Left ventricle myocardium inferior (tissue), 1 donor: Measurements from ENCODE around the gene NTM. TPM values are rescaled to one million over a fixed set of nuclear protein-coding genes. Genes with fewer than 3 reads are reported as not detected.

Experiments used
- DNase-seq: peaks from one replicate; pipeline ENCODE4 v3.0.0-alpha.2; 2020
- H3K27ac ChIP-seq: fragments of 200-600 bp; replicated peaks from 2 replicates; pipeline ENCODE4 v1.8.0; 2021
- H3K27me3 ChIP-seq: fragments of 200-600 bp; 2 replicates; pipeline ENCODE4 v1.8.0; 2021; ENCODE audit warnings: low read depth
- H3K36me3 ChIP-seq: fragments of 200-600 bp; 2 replicates; pipeline ENCODE4 v1.8.0; 2021
- H3K4me1 ChIP-seq: fragments of 200-600 bp; 2 replicates; pipeline ENCODE4 v1.8.0; 2021
- H3K4me3 ChIP-seq: fragments of 200-600 bp; 2 replicates; pipeline ENCODE4 v1.8.0; 2021; ENCODE audit warnings: mild to moderate bottlenecking, moderate library complexity
- H3K9me3 ChIP-seq: fragments of 200-600 bp; replicated peaks from 2 replicates; pipeline ENCODE4 v1.8.0; 2021
- CTCF ChIP-seq: fragments of 200-600 bp; IDR thresholded peaks from 2 replicates; pipeline ENCODE4 v1.8.0; 2021; ENCODE audit warnings: antibody characterized with exemption, mild to moderate bottlenecking, borderline replicate concordance
- intact Hi-C: fragments of 100-400 bp; cut with micrococcal nuclease; formaldehyde crosslinking; loops from one replicate; pipeline ENCODE4 v1.11.0; 2022
- total RNA-seq: library from RNA; stranded (reverse); fragmentation: NEBNext Ultra II Directional; extraction: Animal tissue kit (Norgen Biotek cat#: 25700); gene quantifications from one replicate; pipeline ENCODE4 v1.2.1, GENCODE V29; 2021
- donor health status: DM: no; HTN: yes; CAD: no; lungs with severe emphysema.

The NTM gene
- total RNA-seq, 1 donor from 2014 or later: 1.0 TPM

GRCh38 chr11:132260636-132261035 is 890.2 kb downstream of the NTM start:
- no peaks in the 10 kb centered on the region for H3K4me1 ChIP-seq
- intact Hi-C loops: no loop called here
- no peaks in the 10 kb centered on the region for H3K9me3 ChIP-seq
- no peak for TF ChIP-seq CTCF
- H3K36me3 ChIP-seq: no peaks in the 10 kb centered on the region
- no peak overlapping the region for H3K4me3 ChIP-seq
- DNase-seq: no peak
- H3K27ac ChIP-seq: no peak overlapping the region
- H3K27me3 ChIP-seq: peaks cover 4% of the 10 kb centered on the region

GRCh38 chr11:132263241-132263640 is 892.8 kb downstream of the NTM start:
- no peaks in the 10 kb centered on the region for H3K9me3 ChIP-seq
- H3K27ac ChIP-seq: no peak overlapping the region
- no peak for TF ChIP-seq CTCF
- no peak for DNase-seq
- H3K36me3 ChIP-seq: no peaks in the 10 kb centered on the region
- H3K4me3 ChIP-seq: no peak overlapping the region
- intact Hi-C loops: no loop called here
- H3K27me3 ChIP-seq: no peaks in the 10 kb centered on the region
- H3K4me1 ChIP-seq: no peaks in the 10 kb centered on the region

- no peaks in the 10 kb centered on the region for H3K4me1 ChIP-seq
- H3K27ac ChIP-seq: no peak overlapping the region
- no peaks in the 10 kb centered on the region for H3K36me3 ChIP-seq
- intact Hi-C loops: no loop called here
- no peaks in the 10 kb centered on the region for H3K9me3 ChIP-seq
- DNase-seq: no peak
- no peak for TF ChIP-seq CTCF
- H3K4me3 ChIP-seq: no peak overlapping the region
- H3K27me3 ChIP-seq: no peaks in the 10 kb centered on the region
These were observed 893.5 kb downstream of the NTM start for GRCh38 chr11:132263875-132264274.

- no peak overlapping the region for H3K4me3 ChIP-seq
- no peaks in the 10 kb centered on the region for H3K36me3 ChIP-seq
- H3K27ac ChIP-seq: no peak overlapping the region
- H3K27me3 ChIP-seq: no peaks in the 10 kb centered on the region
- no peaks in the 10 kb centered on the region for H3K4me1 ChIP-seq
- intact Hi-C loops: no loop called here
- H3K9me3 ChIP-seq: no peaks in the 10 kb centered on the region
- TF ChIP-seq CTCF: no peak
- no peak for DNase-seq
These were observed 894.2 kb downstream of the NTM start for GRCh38 chr11:132264616-132265015.

- TF ChIP-seq CTCF: peak; percentile 27
- Histone ChIP-seq H3K36me3 (no peaks in the 10 kb centered on the region), H3K27ac (no peak overlapping the region), H3K4me1 (peaks cover 10% of the 10 kb centered on the region), H3K9me3 (no peaks in the 10 kb centered on the region), H3K27me3 (no peaks in the 10 kb centered on the region), H3K4me3 (no peak overlapping the region)
- DNase-seq: no peak
- intact Hi-C loops: no loop called here
These were observed 908.6 kb downstream of the NTM start for GRCh38 chr11:132278801-132279574.
